ENCODE measurements around the gene SAMM50. TPM values are rescaled to one million over a fixed set of nuclear protein-coding genes. Genes with fewer than 3 reads are reported as not detected.

SAMM50 gene
- total and polyA plus RNA-seq, 4 donors: 19.2 to 30.1 (median 26.0) TPM

DNA sequence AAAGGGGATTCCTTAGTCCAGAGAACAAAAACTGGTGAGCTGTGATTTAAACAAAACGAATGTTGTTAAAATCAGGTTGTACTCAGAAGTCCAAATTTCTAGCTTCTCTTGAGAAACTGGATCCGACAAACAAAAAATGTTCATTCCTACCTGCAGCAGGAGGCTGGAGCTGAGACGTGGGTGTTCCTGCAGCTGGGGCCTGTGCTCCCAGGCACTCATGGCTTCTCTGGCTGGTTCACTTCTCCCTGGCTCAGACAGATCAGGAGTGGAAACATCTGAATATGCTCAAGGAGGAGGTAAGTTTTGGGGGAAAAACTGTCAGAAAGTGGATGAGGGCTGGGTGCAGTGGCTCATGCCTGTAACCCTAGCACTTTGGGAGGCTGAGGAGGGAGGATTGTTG, 44.1 kb downstream of the SAMM50 start:
- no peak for DNase-seq (ENCODE audit: low spot score)
- Histone ChIP-seq H3K27me3 (ENCODE audit: control insufficient read depth in 4 of 4, insufficient read depth in 4 of 4, low read length in 3 of 4) (no peaks in the 10 kb centered on the region), H3K36me3 (ENCODE audit: control insufficient read depth in 4 of 4, insufficient read depth in 3 of 4, low read depth in 1 of 4, low read length in 3 of 4) (peaks cover 9 to 30% (median 18%) of the 10 kb centered on the region in 4 donors)

DNA sequence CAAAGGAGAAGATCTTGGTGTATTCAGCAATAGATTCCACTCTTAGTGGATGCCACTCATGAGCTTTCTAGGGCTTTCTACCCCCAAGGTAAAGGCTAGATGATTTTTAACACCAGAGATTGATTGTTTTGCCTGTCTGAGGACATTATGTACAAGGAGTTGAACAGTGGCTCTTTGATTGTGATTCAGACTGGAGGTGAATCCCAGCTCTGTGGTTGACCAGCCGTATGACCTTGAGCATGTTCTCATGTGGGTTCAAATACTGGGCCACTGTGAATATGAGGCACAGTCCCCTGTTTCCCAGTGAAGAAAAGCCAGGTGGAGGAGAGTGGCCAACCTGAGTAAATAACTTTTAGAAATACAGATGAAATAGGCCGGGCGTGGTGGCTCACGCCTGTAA, 44.9 kb downstream of the SAMM50 start:
- Histone ChIP-seq H3K4me3 (ENCODE audit: low read depth in 1 of 3, low read length in 3 of 3) (no peak overlapping the region), H3K9ac (ENCODE audit: low read depth in 1 of 2, low read length in 2 of 2) (no peak overlapping the region), H3K27me3 (ENCODE audit: control insufficient read depth in 4 of 4, insufficient read depth in 4 of 4, low read length in 3 of 4) (no peaks in the 10 kb centered on the region), H3K9me3 (ENCODE audit: control insufficient read depth in 4 of 4, low read length in 3 of 4) (no peaks in the 10 kb centered on the region), H3K36me3 (ENCODE audit: control insufficient read depth in 4 of 4, insufficient read depth in 3 of 4, low read depth in 1 of 4, low read length in 3 of 4) (peaks cover 9 to 29% (median 16%) of the 10 kb centered on the region in 4 donors), H3K27ac (ENCODE audit: low read depth in 1 of 2, low read length in 2 of 2) (no peak overlapping the region), H3K4me1 (ENCODE audit: control insufficient read depth in 4 of 4, insufficient read depth in 4 of 4, low read length in 3 of 4) (no peaks in the 10 kb centered on the region)
- TF ChIP-seq HNF4A (conservative IDR thresholded peaks at IDR 0.05) (no peak), RAD21 (IDR thresholded peaks at IDR 0.05) (no peak), GABPA (IDR thresholded peaks at IDR 0.05 in 1 of 2, conservative IDR thresholded peaks at IDR 0.05 in 1 of 2) (no peak), FOXA2 (IDR thresholded peaks at IDR 0.05) (no peak), JUND (IDR thresholded peaks at IDR 0.05) (no peak), YY1 (IDR thresholded peaks at IDR 0.05) (no peak), EGR1 (IDR thresholded peaks at IDR 0.05; ENCODE audit: low read depth in 2 of 2) (no peak), NR2F2 (IDR thresholded peaks at IDR 0.05) (no peak), SP1 (IDR thresholded peaks at IDR 0.05) (no peak), FOXA1 (IDR thresholded peaks at IDR 0.05) (no peak), HNF4G (IDR thresholded peaks at IDR 0.05) (no peak), TAF1 (conservative IDR thresholded peaks at IDR 0.05) (no peak)
- TF ChIP-seq, protein P1, sequence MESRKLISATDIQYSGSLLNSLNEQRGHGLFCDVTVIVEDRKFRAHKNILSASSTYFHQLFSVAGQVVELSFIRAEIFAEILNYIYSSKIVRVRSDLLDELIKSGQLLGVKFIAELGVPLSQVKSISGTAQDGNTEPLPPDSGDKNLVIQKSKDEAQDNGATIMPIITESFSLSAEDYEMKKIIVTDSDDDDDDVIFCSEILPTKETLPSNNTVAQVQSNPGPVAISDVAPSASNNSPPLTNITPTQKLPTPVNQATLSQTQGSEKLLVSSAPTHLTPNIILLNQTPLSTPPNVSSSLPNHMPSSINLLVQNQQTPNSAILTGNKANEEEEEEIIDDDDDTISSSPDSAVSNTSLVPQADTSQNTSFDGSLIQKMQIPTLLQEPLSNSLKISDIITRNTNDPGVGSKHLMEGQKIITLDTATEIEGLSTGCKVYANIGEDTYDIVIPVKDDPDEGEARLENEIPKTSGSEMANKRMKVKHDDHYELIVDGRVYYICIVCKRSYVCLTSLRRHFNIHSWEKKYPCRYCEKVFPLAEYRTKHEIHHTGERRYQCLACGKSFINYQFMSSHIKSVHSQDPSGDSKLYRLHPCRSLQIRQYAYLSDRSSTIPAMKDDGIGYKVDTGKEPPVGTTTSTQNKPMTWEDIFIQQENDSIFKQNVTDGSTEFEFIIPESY (IDR thresholded peaks at IDR 0.05): no peak
- TF ChIP-seq, protein P2, sequence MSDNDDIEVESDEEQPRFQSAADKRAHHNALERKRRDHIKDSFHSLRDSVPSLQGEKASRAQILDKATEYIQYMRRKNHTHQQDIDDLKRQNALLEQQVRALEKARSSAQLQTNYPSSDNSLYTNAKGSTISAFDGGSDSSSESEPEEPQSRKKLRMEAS (IDR thresholded peaks at IDR 0.05): no peak
- TF ChIP-seq, protein P3, sequence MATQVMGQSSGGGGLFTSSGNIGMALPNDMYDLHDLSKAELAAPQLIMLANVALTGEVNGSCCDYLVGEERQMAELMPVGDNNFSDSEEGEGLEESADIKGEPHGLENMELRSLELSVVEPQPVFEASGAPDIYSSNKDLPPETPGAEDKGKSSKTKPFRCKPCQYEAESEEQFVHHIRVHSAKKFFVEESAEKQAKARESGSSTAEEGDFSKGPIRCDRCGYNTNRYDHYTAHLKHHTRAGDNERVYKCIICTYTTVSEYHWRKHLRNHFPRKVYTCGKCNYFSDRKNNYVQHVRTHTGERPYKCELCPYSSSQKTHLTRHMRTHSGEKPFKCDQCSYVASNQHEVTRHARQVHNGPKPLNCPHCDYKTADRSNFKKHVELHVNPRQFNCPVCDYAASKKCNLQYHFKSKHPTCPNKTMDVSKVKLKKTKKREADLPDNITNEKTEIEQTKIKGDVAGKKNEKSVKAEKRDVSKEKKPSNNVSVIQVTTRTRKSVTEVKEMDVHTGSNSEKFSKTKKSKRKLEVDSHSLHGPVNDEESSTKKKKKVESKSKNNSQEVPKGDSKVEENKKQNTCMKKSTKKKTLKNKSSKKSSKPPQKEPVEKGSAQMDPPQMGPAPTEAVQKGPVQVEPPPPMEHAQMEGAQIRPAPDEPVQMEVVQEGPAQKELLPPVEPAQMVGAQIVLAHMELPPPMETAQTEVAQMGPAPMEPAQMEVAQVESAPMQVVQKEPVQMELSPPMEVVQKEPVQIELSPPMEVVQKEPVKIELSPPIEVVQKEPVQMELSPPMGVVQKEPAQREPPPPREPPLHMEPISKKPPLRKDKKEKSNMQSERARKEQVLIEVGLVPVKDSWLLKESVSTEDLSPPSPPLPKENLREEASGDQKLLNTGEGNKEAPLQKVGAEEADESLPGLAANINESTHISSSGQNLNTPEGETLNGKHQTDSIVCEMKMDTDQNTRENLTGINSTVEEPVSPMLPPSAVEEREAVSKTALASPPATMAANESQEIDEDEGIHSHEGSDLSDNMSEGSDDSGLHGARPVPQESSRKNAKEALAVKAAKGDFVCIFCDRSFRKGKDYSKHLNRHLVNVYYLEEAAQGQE (IDR thresholded peaks at IDR 0.05): no peak
- TF ChIP-seq, protein P4, sequence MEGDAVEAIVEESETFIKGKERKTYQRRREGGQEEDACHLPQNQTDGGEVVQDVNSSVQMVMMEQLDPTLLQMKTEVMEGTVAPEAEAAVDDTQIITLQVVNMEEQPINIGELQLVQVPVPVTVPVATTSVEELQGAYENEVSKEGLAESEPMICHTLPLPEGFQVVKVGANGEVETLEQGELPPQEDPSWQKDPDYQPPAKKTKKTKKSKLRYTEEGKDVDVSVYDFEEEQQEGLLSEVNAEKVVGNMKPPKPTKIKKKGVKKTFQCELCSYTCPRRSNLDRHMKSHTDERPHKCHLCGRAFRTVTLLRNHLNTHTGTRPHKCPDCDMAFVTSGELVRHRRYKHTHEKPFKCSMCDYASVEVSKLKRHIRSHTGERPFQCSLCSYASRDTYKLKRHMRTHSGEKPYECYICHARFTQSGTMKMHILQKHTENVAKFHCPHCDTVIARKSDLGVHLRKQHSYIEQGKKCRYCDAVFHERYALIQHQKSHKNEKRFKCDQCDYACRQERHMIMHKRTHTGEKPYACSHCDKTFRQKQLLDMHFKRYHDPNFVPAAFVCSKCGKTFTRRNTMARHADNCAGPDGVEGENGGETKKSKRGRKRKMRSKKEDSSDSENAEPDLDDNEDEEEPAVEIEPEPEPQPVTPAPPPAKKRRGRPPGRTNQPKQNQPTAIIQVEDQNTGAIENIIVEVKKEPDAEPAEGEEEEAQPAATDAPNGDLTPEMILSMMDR (IDR thresholded peaks at IDR 0.05; ENCODE audit: low read depth, low read length, missing input control): no peak
- TF ChIP-seq, protein P5, sequence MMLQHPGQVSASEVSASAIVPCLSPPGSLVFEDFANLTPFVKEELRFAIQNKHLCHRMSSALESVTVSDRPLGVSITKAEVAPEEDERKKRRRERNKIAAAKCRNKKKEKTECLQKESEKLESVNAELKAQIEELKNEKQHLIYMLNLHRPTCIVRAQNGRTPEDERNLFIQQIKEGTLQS (IDR thresholded peaks at IDR 0.05): no peak
- no peak for DNase-seq (ENCODE audit: low spot score)
- 97% methylated on average over 4 of the region's 4 CpGs for WGBS

More for the DNA sequence above, 44.1 kb downstream of the SAMM50 start:
- Histone ChIP-seq H3K4me1 (ENCODE audit: control insufficient read depth in 4 of 4, insufficient read depth in 4 of 4, low read length in 3 of 4) (no peaks in the 10 kb centered on the region), H3K9ac (ENCODE audit: low read depth in 1 of 2, low read length in 2 of 2) (no peak overlapping the region), H3K27ac (ENCODE audit: low read depth in 1 of 2, low read length in 2 of 2) (no peak overlapping the region), H3K9me3 (ENCODE audit: control insufficient read depth in 4 of 4, low read length in 3 of 4) (no peaks in the 10 kb centered on the region), H3K4me3 (ENCODE audit: low read depth in 1 of 3, low read length in 3 of 3) (no peak overlapping the region)
- TF ChIP-seq, protein P5 (IDR thresholded peaks at IDR 0.05): no peak
- TF ChIP-seq RXRA (IDR thresholded peaks at IDR 0.05) (no peak), HNF4A (conservative IDR thresholded peaks at IDR 0.05) (no peak), EGR1 (IDR thresholded peaks at IDR 0.05; ENCODE audit: low read depth in 2 of 2) (no peak), GABPA (IDR thresholded peaks at IDR 0.05 in 1 of 2, conservative IDR thresholded peaks at IDR 0.05 in 1 of 2) (no peak)
- TF ChIP-seq, protein P3 (IDR thresholded peaks at IDR 0.05): no peak
- 98% methylated on average over 3 of the region's 3 CpGs for WGBS

All from liver (tissue), 9 donors.